WTC11 (cell line): ENCODE data around the gene IRAK2. TPM values are rescaled to one million over a fixed set of nuclear protein-coding genes. Genes with fewer than 3 reads are reported as not detected.

Source experiments
- ATF1 ChIP-seq: sonication (generic); formaldehyde crosslinking; IDR thresholded peaks from 2 replicates; pipeline ENCODE4 v1.8.1; 2023; ENCODE audit warnings: mild to moderate bottlenecking, moderate library complexity, missing genetic modification reagents
- ETV6 ChIP-seq: sonication (generic); formaldehyde crosslinking; IDR thresholded peaks from 2 replicates; pipeline ENCODE4 v1.8.1; 2022; ENCODE audit warnings: mild to moderate bottlenecking, missing genetic modification reagents
- MYBL2 ChIP-seq: sonication (generic); formaldehyde crosslinking; IDR thresholded peaks from 2 replicates; pipeline ENCODE4 v1.8.1; 2023; ENCODE audit warnings: mild to moderate bottlenecking, moderate library complexity, missing genetic modification reagents
- SMAD3 ChIP-seq: sonication (generic); formaldehyde crosslinking; IDR thresholded peaks from 2 replicates; pipeline ENCODE4 v1.8.0; 2022; ENCODE audit warnings: missing genetic modification reagents, mild to moderate bottlenecking, borderline replicate concordance
- SP1 ChIP-seq: sonication (generic); formaldehyde crosslinking; conservative IDR thresholded peaks from 2 replicates; pipeline ENCODE4 v1.8.1; 2022; ENCODE audit warnings: missing genetic modification reagents
- TEAD1 ChIP-seq: sonication (generic); formaldehyde crosslinking; IDR thresholded peaks from 2 replicates; pipeline ENCODE4 v1.8.0; 2022; ENCODE audit warnings: mild to moderate bottlenecking, missing genetic modification reagents
- total RNA-seq: library from RNA; stranded (reverse); gene quantifications from 3 replicates; pipeline ENCODE4 v1.2.3, GENCODE V29; 2021
- TF ChIP-seq, protein P1 (sequence below): sonication (generic); formaldehyde crosslinking; IDR thresholded peaks from 2 replicates; pipeline ENCODE4 v1.8.0; 2023; ENCODE audit warnings: missing genetic modification reagents, mild to moderate bottlenecking, borderline replicate concordance
- TF ChIP-seq, protein P2 (sequence below): sonication (generic); formaldehyde crosslinking; IDR thresholded peaks from 2 replicates; pipeline ENCODE4 v1.8.0; 2022; ENCODE audit warnings: mild to moderate bottlenecking, missing genetic modification reagents
- TF ChIP-seq, protein P3 (sequence below): sonication (generic); formaldehyde crosslinking; IDR thresholded peaks from 2 replicates; pipeline ENCODE4 v1.8.1; 2023; ENCODE audit warnings: mild to moderate bottlenecking, moderate library complexity, missing genetic modification reagents
- TF ChIP-seq, protein P4 (sequence below): sonication (generic); formaldehyde crosslinking; IDR thresholded peaks from 2 replicates; pipeline ENCODE4 v1.8.1; 2022; ENCODE audit warnings: low read depth, missing genetic modification reagents, borderline replicate concordance
- TF ChIP-seq, protein P5 (sequence below): sonication (generic); formaldehyde crosslinking; IDR thresholded peaks from 2 replicates; pipeline ENCODE4 v1.8.0; 2022; ENCODE audit warnings: mild to moderate bottlenecking, missing genetic modification reagents
- TF ChIP-seq, protein P6 (sequence below): sonication (generic); formaldehyde crosslinking; IDR thresholded peaks from 2 replicates; pipeline ENCODE4 v1.8.0; 2023; ENCODE audit warnings: missing genetic modification reagents

The IRAK2 gene
- total RNA-seq, 1 experiment from 2014 or later, result 1.4 TPM

DNA sequence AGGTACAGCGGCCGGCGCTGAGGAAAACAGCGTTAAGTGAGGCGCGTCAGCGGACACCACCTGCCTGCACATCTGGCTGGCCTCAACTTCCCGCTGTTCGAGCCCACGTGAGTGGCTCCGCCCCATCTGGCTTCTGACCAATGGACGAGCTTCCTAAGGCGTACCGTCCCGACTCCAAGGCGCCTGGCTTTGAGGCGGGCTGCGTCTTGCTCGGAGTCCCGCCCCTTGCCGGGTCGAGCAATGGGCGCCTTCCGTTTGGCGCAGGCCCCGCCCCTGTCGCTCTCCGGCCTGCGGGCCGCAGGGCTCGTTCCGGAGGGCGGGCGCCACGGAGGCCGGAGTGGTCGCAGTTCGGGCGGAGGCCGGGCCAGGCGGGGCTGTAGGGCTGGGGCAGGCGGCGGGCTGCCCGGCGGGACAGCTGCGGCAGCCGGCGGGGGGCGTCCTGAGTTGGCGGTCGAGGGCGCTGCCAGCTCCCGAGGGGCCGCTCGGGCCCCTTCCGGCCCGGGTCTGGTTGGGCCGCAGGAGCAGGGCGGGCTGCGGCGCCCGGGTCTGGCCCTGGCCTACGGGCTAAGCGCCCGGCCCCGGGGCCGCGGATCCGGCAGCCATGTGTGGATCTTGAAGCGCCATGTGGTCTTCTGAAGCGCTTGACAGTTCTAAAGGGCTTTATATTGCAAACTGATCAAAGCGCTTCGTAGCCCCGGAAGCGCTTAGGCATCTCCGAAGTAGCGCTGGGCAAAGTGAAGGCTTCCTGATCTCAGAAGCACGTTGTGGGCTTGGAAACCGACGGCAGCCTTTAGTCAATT is 83.7 kb downstream of the IRAK2 start, which contains the start of gene TATDN2 (continued):
- TF ChIP-seq SP1 (CRISPR knock-in tag) (peak; percentile 97), SMAD3 (peak; percentile 95), TEAD1 (peak; percentile 91), ETV6 (peak; percentile 92), ATF1 (CRISPR knock-in tag) (0 out of 2 replicates have a peak, but pooled peaks have one; percentile 10), MYBL2 (peak; percentile 73; the same call in 1 of the 2 replicates)
- TF ChIP-seq, protein P1, sequence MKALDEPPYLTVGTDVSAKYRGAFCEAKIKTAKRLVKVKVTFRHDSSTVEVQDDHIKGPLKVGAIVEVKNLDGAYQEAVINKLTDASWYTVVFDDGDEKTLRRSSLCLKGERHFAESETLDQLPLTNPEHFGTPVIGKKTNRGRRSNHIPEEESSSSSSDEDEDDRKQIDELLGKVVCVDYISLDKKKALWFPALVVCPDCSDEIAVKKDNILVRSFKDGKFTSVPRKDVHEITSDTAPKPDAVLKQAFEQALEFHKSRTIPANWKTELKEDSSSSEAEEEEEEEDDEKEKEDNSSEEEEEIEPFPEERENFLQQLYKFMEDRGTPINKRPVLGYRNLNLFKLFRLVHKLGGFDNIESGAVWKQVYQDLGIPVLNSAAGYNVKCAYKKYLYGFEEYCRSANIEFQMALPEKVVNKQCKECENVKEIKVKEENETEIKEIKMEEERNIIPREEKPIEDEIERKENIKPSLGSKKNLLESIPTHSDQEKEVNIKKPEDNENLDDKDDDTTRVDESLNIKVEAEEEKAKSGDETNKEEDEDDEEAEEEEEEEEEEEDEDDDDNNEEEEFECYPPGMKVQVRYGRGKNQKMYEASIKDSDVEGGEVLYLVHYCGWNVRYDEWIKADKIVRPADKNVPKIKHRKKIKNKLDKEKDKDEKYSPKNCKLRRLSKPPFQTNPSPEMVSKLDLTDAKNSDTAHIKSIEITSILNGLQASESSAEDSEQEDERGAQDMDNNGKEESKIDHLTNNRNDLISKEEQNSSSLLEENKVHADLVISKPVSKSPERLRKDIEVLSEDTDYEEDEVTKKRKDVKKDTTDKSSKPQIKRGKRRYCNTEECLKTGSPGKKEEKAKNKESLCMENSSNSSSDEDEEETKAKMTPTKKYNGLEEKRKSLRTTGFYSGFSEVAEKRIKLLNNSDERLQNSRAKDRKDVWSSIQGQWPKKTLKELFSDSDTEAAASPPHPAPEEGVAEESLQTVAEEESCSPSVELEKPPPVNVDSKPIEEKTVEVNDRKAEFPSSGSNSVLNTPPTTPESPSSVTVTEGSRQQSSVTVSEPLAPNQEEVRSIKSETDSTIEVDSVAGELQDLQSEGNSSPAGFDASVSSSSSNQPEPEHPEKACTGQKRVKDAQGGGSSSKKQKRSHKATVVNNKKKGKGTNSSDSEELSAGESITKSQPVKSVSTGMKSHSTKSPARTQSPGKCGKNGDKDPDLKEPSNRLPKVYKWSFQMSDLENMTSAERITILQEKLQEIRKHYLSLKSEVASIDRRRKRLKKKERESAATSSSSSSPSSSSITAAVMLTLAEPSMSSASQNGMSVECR (CRISPR knock-in tag), result 0 out of 2 replicates have a peak, but pooled peaks have one; percentile 38
- TF ChIP-seq, protein P2, sequence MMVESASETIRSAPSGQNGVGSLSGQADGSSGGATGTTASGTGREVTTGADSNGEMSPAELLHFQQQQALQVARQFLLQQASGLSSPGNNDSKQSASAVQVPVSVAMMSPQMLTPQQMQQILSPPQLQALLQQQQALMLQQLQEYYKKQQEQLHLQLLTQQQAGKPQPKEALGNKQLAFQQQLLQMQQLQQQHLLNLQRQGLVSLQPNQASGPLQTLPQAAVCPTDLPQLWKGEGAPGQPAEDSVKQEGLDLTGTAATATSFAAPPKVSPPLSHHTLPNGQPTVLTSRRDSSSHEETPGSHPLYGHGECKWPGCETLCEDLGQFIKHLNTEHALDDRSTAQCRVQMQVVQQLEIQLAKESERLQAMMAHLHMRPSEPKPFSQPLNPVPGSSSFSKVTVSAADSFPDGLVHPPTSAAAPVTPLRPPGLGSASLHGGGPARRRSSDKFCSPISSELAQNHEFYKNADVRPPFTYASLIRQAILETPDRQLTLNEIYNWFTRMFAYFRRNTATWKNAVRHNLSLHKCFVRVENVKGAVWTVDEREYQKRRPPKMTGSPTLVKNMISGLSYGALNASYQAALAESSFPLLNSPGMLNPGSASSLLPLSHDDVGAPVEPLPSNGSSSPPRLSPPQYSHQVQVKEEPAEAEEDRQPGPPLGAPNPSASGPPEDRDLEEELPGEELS (CRISPR knock-in tag), result peak; percentile 86
- TF ChIP-seq, protein P3, sequence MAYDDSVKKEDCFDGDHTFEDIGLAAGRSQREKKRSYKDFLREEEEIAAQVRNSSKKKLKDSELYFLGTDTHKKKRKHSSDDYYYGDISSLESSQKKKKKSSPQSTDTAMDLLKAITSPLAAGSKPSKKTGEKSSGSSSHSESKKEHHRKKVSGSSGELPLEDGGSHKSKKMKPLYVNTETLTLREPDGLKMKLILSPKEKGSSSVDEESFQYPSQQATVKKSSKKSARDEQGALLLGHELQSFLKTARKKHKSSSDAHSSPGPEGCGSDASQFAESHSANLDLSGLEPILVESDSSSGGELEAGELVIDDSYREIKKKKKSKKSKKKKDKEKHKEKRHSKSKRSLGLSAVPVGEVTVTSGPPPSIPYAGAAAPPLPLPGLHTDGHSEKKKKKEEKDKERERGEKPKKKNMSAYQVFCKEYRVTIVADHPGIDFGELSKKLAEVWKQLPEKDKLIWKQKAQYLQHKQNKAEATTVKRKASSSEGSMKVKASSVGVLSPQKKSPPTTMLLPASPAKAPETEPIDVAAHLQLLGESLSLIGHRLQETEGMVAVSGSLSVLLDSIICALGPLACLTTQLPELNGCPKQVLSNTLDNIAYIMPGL (CRISPR knock-in tag), result peak; percentile 36; the same call in 1 of the 2 replicates
- TF ChIP-seq, protein P4, sequence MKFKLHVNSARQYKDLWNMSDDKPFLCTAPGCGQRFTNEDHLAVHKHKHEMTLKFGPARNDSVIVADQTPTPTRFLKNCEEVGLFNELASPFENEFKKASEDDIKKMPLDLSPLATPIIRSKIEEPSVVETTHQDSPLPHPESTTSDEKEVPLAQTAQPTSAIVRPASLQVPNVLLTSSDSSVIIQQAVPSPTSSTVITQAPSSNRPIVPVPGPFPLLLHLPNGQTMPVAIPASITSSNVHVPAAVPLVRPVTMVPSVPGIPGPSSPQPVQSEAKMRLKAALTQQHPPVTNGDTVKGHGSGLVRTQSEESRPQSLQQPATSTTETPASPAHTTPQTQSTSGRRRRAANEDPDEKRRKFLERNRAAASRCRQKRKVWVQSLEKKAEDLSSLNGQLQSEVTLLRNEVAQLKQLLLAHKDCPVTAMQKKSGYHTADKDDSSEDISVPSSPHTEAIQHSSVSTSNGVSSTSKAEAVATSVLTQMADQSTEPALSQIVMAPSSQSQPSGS, result no peak
- TF ChIP-seq, protein P5, sequence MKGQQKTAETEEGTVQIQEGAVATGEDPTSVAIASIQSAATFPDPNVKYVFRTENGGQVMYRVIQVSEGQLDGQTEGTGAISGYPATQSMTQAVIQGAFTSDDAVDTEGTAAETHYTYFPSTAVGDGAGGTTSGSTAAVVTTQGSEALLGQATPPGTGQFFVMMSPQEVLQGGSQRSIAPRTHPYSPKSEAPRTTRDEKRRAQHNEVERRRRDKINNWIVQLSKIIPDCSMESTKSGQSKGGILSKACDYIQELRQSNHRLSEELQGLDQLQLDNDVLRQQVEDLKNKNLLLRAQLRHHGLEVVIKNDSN, result peak; percentile 88
- TF ChIP-seq, protein P6, sequence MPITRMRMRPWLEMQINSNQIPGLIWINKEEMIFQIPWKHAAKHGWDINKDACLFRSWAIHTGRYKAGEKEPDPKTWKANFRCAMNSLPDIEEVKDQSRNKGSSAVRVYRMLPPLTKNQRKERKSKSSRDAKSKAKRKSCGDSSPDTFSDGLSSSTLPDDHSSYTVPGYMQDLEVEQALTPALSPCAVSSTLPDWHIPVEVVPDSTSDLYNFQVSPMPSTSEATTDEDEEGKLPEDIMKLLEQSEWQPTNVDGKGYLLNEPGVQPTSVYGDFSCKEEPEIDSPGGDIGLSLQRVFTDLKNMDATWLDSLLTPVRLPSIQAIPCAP (CRISPR knock-in tag), result peak; percentile 70; the same call in 1 of the 2 replicates
- TF ChIP-seq, all 79 proteins: peak for 28
